Measurements from ENCODE around the gene MACROD2. TPM values are rescaled to one million over a fixed set of nuclear protein-coding genes. Genes with fewer than 3 reads are reported as not detected.

Gene MACROD2
- total RNA-seq, 1 donor: 0.81 TPM

GRCh38 chr20:14782731-14783130 is 787.4 kb downstream of the MACROD2 start:
- no peak for DNase-seq (ENCODE audit: low read depth in 2 of 3, low spot score in 2 of 3)

- no peak for DNase-seq (ENCODE audit: low read depth in 2 of 3, low spot score in 2 of 3)
Observed at GRCh38 chr20:14783766-14784165, 788.5 kb downstream of the MACROD2 start.

GRCh38 chr20:14785065-14785743 is 789.9 kb downstream of the MACROD2 start:
- DNase-seq (ENCODE audit: low read depth in 2 of 3, low spot score in 2 of 3): no peak

GRCh38 chr20:14790190-14790589 is 794.9 kb downstream of the MACROD2 start:
- DNase-seq (ENCODE audit: low read depth in 2 of 3, low spot score in 2 of 3): no peak

- no peak for DNase-seq (ENCODE audit: low read depth in 2 of 3, low spot score in 2 of 3)
Observed at GRCh38 chr20:14790771-14791620, 795.7 kb downstream of the MACROD2 start.

GRCh38 chr20:14792915-14793314 is 797.6 kb downstream of the MACROD2 start:
- DNase-seq (ENCODE audit: low read depth in 2 of 3, low spot score in 2 of 3): no peak

- DNase-seq (ENCODE audit: low read depth in 2 of 3, low spot score in 2 of 3): no peak
Observed at GRCh38 chr20:14799545-14800216, 804.4 kb downstream of the MACROD2 start.

- DNase-seq (ENCODE audit: low read depth in 2 of 3, low spot score in 2 of 3): no peak
Observed at GRCh38 chr20:14800707-14801425, 805.5 kb downstream of the MACROD2 start.

GRCh38 chr20:14801591-14802325 is 806.4 kb downstream of the MACROD2 start:
- DNase-seq (ENCODE audit: low read depth in 2 of 3, low spot score in 2 of 3): no peak

- no peak for DNase-seq (ENCODE audit: low read depth in 2 of 3, low spot score in 2 of 3)
Observed at GRCh38 chr20:14807224-14807623, 811.9 kb downstream of the MACROD2 start.

GRCh38 chr20:14815340-14815739 is 820.0 kb downstream of the MACROD2 start:
- no peak for DNase-seq (ENCODE audit: low read depth in 2 of 3, low spot score in 2 of 3)

GRCh38 chr20:14816471-14816870 is 821.2 kb downstream of the MACROD2 start:
- DNase-seq (ENCODE audit: low read depth in 2 of 3, low spot score in 2 of 3): no peak

- DNase-seq (ENCODE audit: low read depth in 2 of 3, low spot score in 2 of 3): no peak
Observed at GRCh38 chr20:14817101-14817500, 821.8 kb downstream of the MACROD2 start.

GRCh38 chr20:14820771-14821170 is 825.5 kb downstream of the MACROD2 start:
- DNase-seq (ENCODE audit: low read depth in 2 of 3, low spot score in 2 of 3): no peak

GRCh38 chr20:14821251-14821650 is 825.9 kb downstream of the MACROD2 start:
- DNase-seq (ENCODE audit: low read depth in 2 of 3, low spot score in 2 of 3): no peak

- no peak for DNase-seq (ENCODE audit: low read depth in 2 of 3, low spot score in 2 of 3)
Observed at GRCh38 chr20:14824996-14825395, 829.7 kb downstream of the MACROD2 start.

- DNase-seq (ENCODE audit: low read depth in 2 of 3, low spot score in 2 of 3): no peak
Observed at GRCh38 chr20:14826543-14827313, 831.4 kb downstream of the MACROD2 start.

- DNase-seq (ENCODE audit: low read depth in 2 of 3, low spot score in 2 of 3): no peak
Observed at GRCh38 chr20:14828459-14828858, 833.1 kb downstream of the MACROD2 start.

- no peak for DNase-seq (ENCODE audit: low read depth in 2 of 3, low spot score in 2 of 3)
Observed at GRCh38 chr20:14829906-14830305, 834.6 kb downstream of the MACROD2 start.

Data from hematopoietic multipotent progenitor cell (in vitro differentiated cells).